Measurements from ENCODE around the gene SMAD2. TPM values are rescaled to one million over a fixed set of nuclear protein-coding genes. Genes with fewer than 3 reads are reported as not detected.
"Not testable (repeated sequence)": the region's sequence is repeated elsewhere in the genome, so short reads cannot be mapped to it uniquely, and the experiment has no call there.

The SMAD2 gene
- total RNA-seq, 4 donors from 2014 or later: 91.1 to 157 (median 129) TPM

- no peak for TF ChIP-seq POLR2A (IDR thresholded peaks at IDR 0.05)
- TF ChIP-seq, protein P1, sequence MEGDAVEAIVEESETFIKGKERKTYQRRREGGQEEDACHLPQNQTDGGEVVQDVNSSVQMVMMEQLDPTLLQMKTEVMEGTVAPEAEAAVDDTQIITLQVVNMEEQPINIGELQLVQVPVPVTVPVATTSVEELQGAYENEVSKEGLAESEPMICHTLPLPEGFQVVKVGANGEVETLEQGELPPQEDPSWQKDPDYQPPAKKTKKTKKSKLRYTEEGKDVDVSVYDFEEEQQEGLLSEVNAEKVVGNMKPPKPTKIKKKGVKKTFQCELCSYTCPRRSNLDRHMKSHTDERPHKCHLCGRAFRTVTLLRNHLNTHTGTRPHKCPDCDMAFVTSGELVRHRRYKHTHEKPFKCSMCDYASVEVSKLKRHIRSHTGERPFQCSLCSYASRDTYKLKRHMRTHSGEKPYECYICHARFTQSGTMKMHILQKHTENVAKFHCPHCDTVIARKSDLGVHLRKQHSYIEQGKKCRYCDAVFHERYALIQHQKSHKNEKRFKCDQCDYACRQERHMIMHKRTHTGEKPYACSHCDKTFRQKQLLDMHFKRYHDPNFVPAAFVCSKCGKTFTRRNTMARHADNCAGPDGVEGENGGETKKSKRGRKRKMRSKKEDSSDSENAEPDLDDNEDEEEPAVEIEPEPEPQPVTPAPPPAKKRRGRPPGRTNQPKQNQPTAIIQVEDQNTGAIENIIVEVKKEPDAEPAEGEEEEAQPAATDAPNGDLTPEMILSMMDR (IDR thresholded peaks at IDR 0.05): no peak
- H3K4me3 ChIP-seq (replicated peaks in 1 of 3): no peak overlapping the region
- 50 to 94% methylated on average over 2 of the region's 3 CpGs for WGBS, 2 donors
Observed at GRCh38 chr18:47771922-47772321, 158.5 kb downstream of the SMAD2 start.

DNA sequence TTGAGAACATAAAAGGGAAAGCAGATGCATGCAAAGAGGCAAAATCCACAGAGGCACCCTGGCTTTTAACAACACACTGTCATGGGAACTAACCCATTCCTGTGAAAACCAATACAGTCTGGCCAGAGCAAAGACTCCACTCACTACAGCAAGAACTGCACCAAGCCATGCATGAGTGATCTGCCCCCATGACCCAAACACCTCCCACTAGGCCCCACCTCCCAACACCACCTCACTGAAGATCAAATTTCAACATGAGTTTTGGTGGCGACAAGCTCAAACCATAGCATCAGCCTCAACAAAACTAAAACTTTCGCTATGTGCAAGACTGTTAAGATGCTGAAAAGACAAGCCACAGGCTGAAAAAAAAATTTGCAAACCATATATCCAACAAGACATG lies 162.8 kb downstream of the SMAD2 start:
- Histone ChIP-seq H3K4me3 (replicated peaks in 1 of 3) (no peak overlapping the region), H3K27ac (no peak overlapping the region), H3K4me1 (no peaks in the 10 kb centered on the region), H3K27me3 (no peaks in the 10 kb centered on the region), H3K36me3 (no peaks in the 10 kb centered on the region), H3K9me3 (no peaks in the 10 kb centered on the region)
- 83 to 89% methylated on average over 2 of the region's 2 CpGs for WGBS, 2 donors
- TF ChIP-seq, protein P1 (IDR thresholded peaks at IDR 0.05): no peak
- no peak for TF ChIP-seq POLR2A (IDR thresholded peaks at IDR 0.05)
- peak in 1 of 2 donors; percentile 18 for DNase-seq
- intact Hi-C loops (cut with DNase I): no loop called here

More at GRCh38 chr18:47771922-47772321, 158.5 kb downstream of the SMAD2 start:
- no peaks in the 10 kb centered on the region for H3K9me3 ChIP-seq
- no peak overlapping the region for H3K27ac ChIP-seq
- intact Hi-C loops (cut with DNase I): no loop called here
- no peak for DNase-seq
- no peaks in the 10 kb centered on the region for H3K4me1 ChIP-seq
- no peaks in the 10 kb centered on the region for H3K36me3 ChIP-seq
- no peaks in the 10 kb centered on the region for H3K27me3 ChIP-seq

DNA sequence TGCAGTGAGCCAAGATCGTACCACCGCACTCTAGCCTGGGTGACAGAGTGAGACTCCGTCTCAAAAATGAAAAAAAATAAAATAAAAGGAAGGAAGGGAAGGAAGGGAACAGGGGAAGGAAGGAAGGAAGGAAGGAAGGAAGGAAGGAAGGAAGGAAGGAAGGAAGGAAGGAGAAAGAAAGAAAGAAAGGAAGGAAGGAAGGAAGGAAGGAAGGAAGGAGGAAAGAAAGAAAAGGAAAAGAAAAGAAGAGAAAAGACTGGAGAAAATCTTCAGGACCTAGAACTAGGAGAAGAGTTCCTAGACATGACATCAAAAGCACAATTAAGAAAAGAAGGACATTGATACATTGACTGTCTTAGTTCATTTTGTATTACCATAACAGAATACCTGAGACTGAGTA lies 163.3 kb downstream of the SMAD2 start:
- DNase-seq; H3K4me1 ChIP-seq; intact Hi-C loops (cut with DNase I); H3K27ac ChIP-seq; H3K27me3 ChIP-seq; H3K36me3 ChIP-seq; H3K9me3 ChIP-seq; H3K4me3 ChIP-seq (replicated peaks in 1 of 3): not testable (repeated sequence)
- 89 to 97% methylated on average over 3 of the region's 3 CpGs for WGBS, 2 donors

Small RNA genes within 50 kb of the gene (small RNA-seq; reads per million reads assigned to genes)
- not detected for gene AC120349.2
- gene MTCO2P2: not detected

Data from thyroid gland (tissue), 4 donors.